HepG2 (cell line): ENCODE data around the gene CAPN2. TPM values are rescaled to one million over a fixed set of nuclear protein-coding genes. Genes with fewer than 3 reads are reported as not detected.

ENCODE experiments used
- ATAC-seq: fragments of 200-7000 bp; cut with Tn5 transposase; 3 replicates; pipeline ENCODE4 v1.9.1; 2020; ENCODE audit warnings: mild to moderate bottlenecking, moderate library complexity
- BruUV-seq: library from RNA; stranded (reverse); fragments of 400-500 nt; replicated peaks from 2 replicates; lab custom pipeline; 2021; lab: Mats Ljungman, UMichigan
- CTCF ChIA-PET: fragments of 300-600 bp; formaldehyde crosslinking; extraction: SDS; loops from one replicate; lab custom pipeline; 2021; ENCODE audit warnings: low total read pairs, inconsistent platforms, low intra/inter-chr PET ratio; lab: Yijun Ruan, JAX
- POLR2A ChIA-PET: fragments of 350-600 bp; sonication (Branson Sonifier 250); formaldehyde crosslinking; loops from one replicate; lab custom pipeline; 2020; ENCODE audit warnings: antibody characterized with exemption, inconsistent platforms; lab: Yijun Ruan, JAX
- DNase-seq: peaks from one replicate; pipeline ENCODE4 v3.0.0-alpha.2; 2015; ENCODE audit warnings: low spot score
- FAIRE-seq: peaks from 3 replicates; lab custom pipeline; 2011; peaks lifted over from hg19 to GRCh38; lab: Jason Lieb, UNC
- H2AFZ ChIP-seq: one replicate; pipeline ENCODE4 v1.6.1; 2011; ENCODE audit warnings: low read length, inconsistent platforms
- H3K27ac ChIP-seq: fragments of 300-600 bp; 3 replicates; pipeline ENCODE4 v1.8.0; 2011; ENCODE audit warnings: mixed run types, mild to moderate bottlenecking, mixed read lengths, low read length, inconsistent platforms; ENCODE audit not compliant: insufficient read depth; ENCODE audit errors: extremely low read length
- H3K27me3 ChIP-seq, 2 experiments: fragments of 200-600 bp in 1 of 2; 2 replicates in 1 of 2; 3 replicates in 1 of 2; pipeline versions ENCODE4 v1.6.0 to v1.8.0; 2011; ENCODE audit warnings: low read length in 2 of 2, mild to moderate bottlenecking in 2 of 2, moderate library complexity in 2 of 2, inconsistent platforms in 1 of 2; ENCODE audit not compliant: insufficient read depth in 2 of 2, control insufficient read depth in 1 of 2
- H3K36me3 ChIP-seq, 2 experiments: fragments of 200-600 bp in 1 of 2; replicated peaks in 1 of 2; 2 replicates in 1 of 2; 3 replicates in 1 of 2; pipeline versions ENCODE4 v1.5.1 to v1.8.0; 2011; ENCODE audit warnings: low read length in 2 of 2, inconsistent platforms in 1 of 2; ENCODE audit not compliant: insufficient read depth in 2 of 2, control insufficient read depth in 1 of 2
- H3K4me1 ChIP-seq: 2 replicates; pipeline ENCODE4 v1.5.1; 2012; ENCODE audit warnings: low read length, inconsistent platforms; ENCODE audit not compliant: insufficient read depth
- H3K4me2 ChIP-seq: 2 replicates; pipeline ENCODE4 v1.6.0; 2011; ENCODE audit warnings: low read depth, low read length, inconsistent platforms
- H3K4me3 ChIP-seq, 3 experiments: fragments of 200-600 bp in 1 of 3; sonication (generic), shearing (Covaris generic) in 1 of 3; replicated peaks in 1 of 3; 2 replicates each; pipeline ENCODE4 v1.5.1; 2011 to 2016; ENCODE audit warnings: low read length in 3 of 3, inconsistent platforms in 2 of 3, low read depth in 2 of 3, mild to moderate bottlenecking in 2 of 3, control low read depth in 1 of 3, mixed read lengths in 1 of 3; ENCODE audit not compliant: insufficient read depth in 1 of 3
- H3K79me2 ChIP-seq: one replicate; pipeline ENCODE4 v1.6.1; 2011; ENCODE audit warnings: low read length, inconsistent platforms; ENCODE audit not compliant: insufficient read depth
- H3K9ac ChIP-seq: 2 replicates; pipeline ENCODE4 v1.6.0; 2011; ENCODE audit warnings: mild to moderate bottlenecking, low read depth, low read length, inconsistent platforms; ENCODE audit not compliant: insufficient read depth
- H3K9me3 ChIP-seq: 2 replicates; pipeline ENCODE4 v1.5.1; 2012; ENCODE audit warnings: mild to moderate bottlenecking, low read length
- H4K20me1 ChIP-seq: 2 replicates; pipeline ENCODE4 v1.6.0; 2011; ENCODE audit warnings: inconsistent platforms, mild to moderate bottlenecking, low read length, moderate library complexity; ENCODE audit not compliant: insufficient read depth
- BCL6 ChIP-seq: IDR thresholded peaks from 2 replicates; pipeline ENCODE4 v1.6.1; 2016; ENCODE audit warnings: missing genetic modification reagents, missing compliant biosample characterization
- CEBPB ChIP-seq: IDR thresholded peaks from 2 replicates; pipeline ENCODE4 v1.6.1; 2011; ENCODE audit warnings: low read depth, low read length, improper control_type of control experiment, borderline replicate concordance
- FOSL1 ChIP-seq: sonication (generic); formaldehyde crosslinking; IDR thresholded peaks from 2 replicates; pipeline ENCODE4 v1.9.0; 2021; ENCODE audit warnings: missing genetic modification reagents, borderline replicate concordance
- HNF1B ChIP-seq: sonication (generic); formaldehyde crosslinking; IDR thresholded peaks from 2 replicates; pipeline ENCODE4 v1.5.1; 2020; ENCODE audit warnings: mild to moderate bottlenecking, moderate library complexity, missing genetic modification reagents
- MAFF ChIP-seq: IDR thresholded peaks from 2 replicates; pipeline ENCODE4 v1.6.1; 2011; ENCODE audit warnings: low read depth, low read length, improper control_type of control experiment
- NFIB ChIP-seq: sonication (generic); formaldehyde crosslinking; IDR thresholded peaks from 2 replicates; pipeline ENCODE4 v1.9.0; 2021; ENCODE audit warnings: missing genetic modification reagents, mild to moderate bottlenecking, borderline replicate concordance
- RFX3 ChIP-seq: IDR thresholded peaks from 2 replicates; pipeline ENCODE4 v1.6.1; 2016; ENCODE audit warnings: missing biosample characterization, missing genetic modification reagents
- SRSF1 ChIP-seq: fragments of 200-400 bp; formaldehyde crosslinking; optimal IDR thresholded peaks from 2 replicates; pipeline ENCODE3; 2017; ENCODE audit warnings: mild to moderate bottlenecking, low read depth, low read length, moderate library complexity
- SUZ12 ChIP-seq: fragments of 150-350 bp; IDR thresholded peaks from 2 replicates; pipeline ENCODE4 v1.6.1; 2014; ENCODE audit warnings: low read depth, low read length
- ZFP37 ChIP-seq: sonication (generic); formaldehyde crosslinking; IDR thresholded peaks from 2 replicates; pipeline ENCODE4 v1.4.0; 2020; ENCODE audit warnings: missing genetic modification reagents, borderline replicate concordance
- ZMYM3 ChIP-seq: sonication (generic); formaldehyde crosslinking; IDR thresholded peaks from 2 replicates; pipeline ENCODE4 v1.5.1; 2020; ENCODE audit warnings: mild to moderate bottlenecking, missing genetic modification reagents
- ZNF207 ChIP-seq: fragments of 450-650 bp; IDR thresholded peaks from 2 replicates; pipeline ENCODE4 v1.6.1; 2016; ENCODE audit warnings: antibody characterized with exemption, borderline replicate concordance
- ZNF260 ChIP-seq: sonication (generic); formaldehyde crosslinking; IDR thresholded peaks from 2 replicates; pipeline ENCODE4 v1.4.0; 2020; ENCODE audit warnings: missing genetic modification reagents, low read depth, mild to moderate bottlenecking, borderline replicate concordance
- ZNF781 ChIP-seq: sonication (generic); formaldehyde crosslinking; IDR thresholded peaks from 2 replicates; pipeline ENCODE4 v1.5.1; 2020; ENCODE audit warnings: borderline replicate concordance, mild to moderate bottlenecking, missing genetic modification reagents; ENCODE audit errors: not compliant biosample characterization
- ZNF878 ChIP-seq: sonication (generic); formaldehyde crosslinking; IDR thresholded peaks from 2 replicates; pipeline ENCODE4 v1.8.1; 2023; ENCODE audit warnings: mild to moderate bottlenecking, missing genetic modification reagents, moderate library complexity
- WGBS: methylation state at CpG from one replicate; pipeline ENCODE4 v1.1.6; 2017; ENCODE audit warnings: low lambda C conversion rate; 5-methylcytosine and 5-hydroxymethylcytosine counted together
- in situ Hi-C: cut with HindIII; loops from 2 replicates; pipeline ENCODE4 v1.10.0; 2017; ENCODE audit warnings: low pct_unique_long_range_greater_than_20kb; ENCODE audit not compliant: extremely low pct_ligation_motif_present
- intact Hi-C: fragments of 100-400 bp; cut with micrococcal nuclease; formaldehyde crosslinking; loops from one replicate; pipeline ENCODE4 v1.10.0; 2022; ENCODE audit not compliant: unreplicated experiment
- polyA plus RNA-seq, 8 experiments: library from polyadenylated mRNA; depleted of rRNA in 3 of 8; stranded (reverse) in 7 of 8; unstranded in 1 of 8; fragments of >200 nt; fragmentation: Illumina TruSeq in 4 of 8; extraction: Trizol in 4 of 8; gene quantifications; 2 replicates each; pipeline versions ENCODE4 v1.2.1 to v1.2.3, GENCODE V29; 2011 to 2016; ENCODE audit warnings: low read depth in 4 of 8, missing spikeins in 1 of 8, mixed read lengths in 1 of 8; ENCODE audit not compliant: insufficient read depth in 1 of 8
- total RNA-seq, 5 experiments: library from RNA; depleted of rRNA; stranded (reverse); fragments of >200 nt; fragmentation: Illumina TruSeq; extraction: Trizol; gene quantifications; 2 replicates each; pipeline ENCODE4 v1.2.3, GENCODE V29; 2016; ENCODE audit warnings: low read depth in 1 of 5
- TF ChIP-seq, protein P1 (sequence below): sonication (generic); formaldehyde crosslinking; IDR thresholded peaks from 2 replicates; pipeline ENCODE4 v1.4.0; 2020; ENCODE audit warnings: missing genetic modification reagents, borderline replicate concordance
- TF ChIP-seq, protein P2 (sequence below): sonication (generic); formaldehyde crosslinking; IDR thresholded peaks from 2 replicates; pipeline ENCODE4 v1.4.0; 2020; ENCODE audit warnings: missing genetic modification reagents

Gene CAPN2
- total and polyA plus RNA-seq, 2 of the 13 experiments (the other 11 are each of a cell fraction or from before 2014, with no cell fraction given), result 6.2 to 7.4 TPM

- Histone ChIP-seq H3K79me2 (peaks cover 20% of the 10 kb centered on the region), H2AFZ (no peak overlapping the region), H3K4me3 (no peak overlapping the region), H4K20me1 (no peaks in the 10 kb centered on the region), H3K36me3 (peaks cover 4 to 8% of the 10 kb centered on the region in 2 experiments; a peak in 3 of 5 replicates), H3K27me3 (no peaks in the 10 kb centered on the region), H3K4me1 (peaks cover 9% of the 10 kb centered on the region; the same call in 1 of the 2 replicates), H3K4me2 (no peak overlapping the region), H3K9ac (no peak overlapping the region), H3K27ac (no peak overlapping the region), H3K9me3 (no peaks in the 10 kb centered on the region)
- BruUV-seq, result no TSS peak
- ChIA-PET CTCF (no interaction called here), POLR2A (no interaction called here)
- 94% methylated on average over 4 of the region's 4 CpGs for WGBS
- in situ Hi-C loops, result no loop called here
- intact Hi-C loops, result no loop called here
- ATAC-seq (no peak), FAIRE-seq (no peak), DNase-seq (no peak)
- no peak for TF ChIP-seq ZNF260 (CRISPR knock-in tag)
- no peak for TF ChIP-seq FOSL1 (CRISPR knock-in tag)
- no peak for TF ChIP-seq ZNF207
- TF ChIP-seq BCL6 (CRISPR knock-in tag), result no peak
- TF ChIP-seq RFX3 (CRISPR knock-in tag), result no peak
- no peak for TF ChIP-seq HNF1B (CRISPR knock-in tag)
- TF ChIP-seq MAFF, result no peak
- TF ChIP-seq ZNF878 (CRISPR knock-in tag), result no peak
- TF ChIP-seq CEBPB, result no peak
- TF ChIP-seq, protein P1, sequence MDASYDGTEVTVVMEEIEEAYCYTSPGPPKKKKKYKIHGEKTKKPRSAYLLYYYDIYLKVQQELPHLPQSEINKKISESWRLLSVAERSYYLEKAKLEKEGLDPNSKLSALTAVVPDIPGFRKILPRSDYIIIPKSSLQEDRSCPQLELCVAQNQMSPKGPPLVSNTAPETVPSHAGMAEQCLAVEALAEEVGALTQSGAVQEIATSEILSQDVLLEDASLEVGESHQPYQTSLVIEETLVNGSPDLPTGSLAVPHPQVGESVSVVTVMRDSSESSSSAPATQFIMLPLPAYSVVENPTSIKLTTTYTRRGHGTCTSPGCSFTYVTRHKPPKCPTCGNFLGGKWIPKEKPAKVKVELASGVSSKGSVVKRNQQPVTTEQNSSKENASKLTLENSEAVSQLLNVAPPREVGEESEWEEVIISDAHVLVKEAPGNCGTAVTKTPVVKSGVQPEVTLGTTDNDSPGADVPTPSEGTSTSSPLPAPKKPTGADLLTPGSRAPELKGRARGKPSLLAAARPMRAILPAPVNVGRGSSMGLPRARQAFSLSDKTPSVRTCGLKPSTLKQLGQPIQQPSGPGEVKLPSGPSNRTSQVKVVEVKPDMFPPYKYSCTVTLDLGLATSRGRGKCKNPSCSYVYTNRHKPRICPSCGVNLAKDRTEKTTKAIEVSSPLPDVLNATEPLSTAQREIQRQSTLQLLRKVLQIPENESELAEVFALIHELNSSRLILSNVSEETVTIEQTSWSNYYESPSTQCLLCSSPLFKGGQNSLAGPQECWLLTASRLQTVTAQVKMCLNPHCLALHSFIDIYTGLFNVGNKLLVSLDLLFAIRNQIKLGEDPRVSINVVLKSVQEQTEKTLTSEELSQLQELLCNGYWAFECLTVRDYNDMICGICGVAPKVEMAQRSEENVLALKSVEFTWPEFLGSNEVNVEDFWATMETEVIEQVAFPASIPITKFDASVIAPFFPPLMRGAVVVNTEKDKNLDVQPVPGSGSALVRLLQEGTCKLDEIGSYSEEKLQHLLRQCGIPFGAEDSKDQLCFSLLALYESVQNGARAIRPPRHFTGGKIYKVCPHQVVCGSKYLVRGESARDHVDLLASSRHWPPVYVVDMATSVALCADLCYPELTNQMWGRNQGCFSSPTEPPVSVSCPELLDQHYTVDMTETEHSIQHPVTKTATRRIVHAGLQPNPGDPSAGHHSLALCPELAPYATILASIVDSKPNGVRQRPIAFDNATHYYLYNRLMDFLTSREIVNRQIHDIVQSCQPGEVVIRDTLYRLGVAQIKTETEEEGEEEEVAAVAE (CRISPR knock-in tag), result no peak
- TF ChIP-seq, protein P2, sequence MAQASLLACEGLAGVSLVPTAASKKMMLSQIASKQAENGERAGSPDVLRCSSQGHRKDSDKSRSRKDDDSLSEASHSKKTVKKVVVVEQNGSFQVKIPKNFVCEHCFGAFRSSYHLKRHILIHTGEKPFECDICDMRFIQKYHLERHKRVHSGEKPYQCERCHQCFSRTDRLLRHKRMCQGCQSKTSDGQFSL (CRISPR knock-in tag), result no peak
- TF ChIP-seq ZMYM3, result no peak
- no peak for TF ChIP-seq NFIB
- TF ChIP-seq ZFP37, result no peak
- no peak for TF ChIP-seq SRSF1
- TF ChIP-seq ZNF781, result no peak
- TF ChIP-seq SUZ12, result no peak
These were observed 107.6 kb downstream of the CAPN2 start for GRCh38 chr1:223819730-223820514.
